ENCODE data around the gene MYO18B.

Gene MYO18B

DNA sequence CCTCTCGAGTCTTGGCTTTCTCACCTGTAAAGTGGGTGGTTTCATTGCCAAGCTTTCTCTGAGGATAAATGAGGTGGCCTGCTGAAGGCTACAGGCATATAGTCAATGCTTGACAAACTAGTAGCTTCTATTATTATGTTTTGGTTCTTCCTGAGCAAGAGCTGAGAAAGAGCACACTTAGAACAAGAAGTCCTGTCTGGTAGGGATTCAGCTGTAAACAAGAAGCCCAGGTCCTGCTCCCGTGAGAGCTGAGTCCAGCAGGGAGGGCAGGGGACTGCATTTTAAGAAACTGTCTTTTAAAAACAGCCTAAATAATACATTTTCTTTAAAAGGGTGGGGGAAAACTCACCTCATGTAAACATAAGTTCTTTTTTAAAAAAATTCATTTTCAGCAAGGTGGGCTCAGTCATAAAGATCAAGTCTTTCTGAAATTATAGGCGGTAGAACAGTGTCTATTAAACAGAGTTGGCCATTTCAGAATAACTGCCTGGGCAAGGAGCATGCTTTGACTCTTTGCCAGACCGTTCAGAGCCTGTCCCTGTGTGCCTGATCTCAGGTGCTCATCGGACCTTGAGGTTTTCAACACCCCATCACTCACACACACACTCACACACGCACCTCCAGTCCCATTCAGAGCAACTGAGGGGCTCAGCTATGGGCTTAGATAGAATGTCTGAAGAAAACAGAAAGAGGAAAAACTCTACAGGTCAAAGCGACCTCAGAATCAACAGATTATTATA is 29.2 kb upstream of the MYO18B start:
- no peak for DNase-seq

- DNase-seq: no peak
Measured at GRCh38 chr22:25714070-25714469, 27.9 kb upstream of the MYO18B start.

GRCh38 chr22:25714739-25715138 is 27.2 kb upstream of the MYO18B start:
- DNase-seq: no peak

DNA sequence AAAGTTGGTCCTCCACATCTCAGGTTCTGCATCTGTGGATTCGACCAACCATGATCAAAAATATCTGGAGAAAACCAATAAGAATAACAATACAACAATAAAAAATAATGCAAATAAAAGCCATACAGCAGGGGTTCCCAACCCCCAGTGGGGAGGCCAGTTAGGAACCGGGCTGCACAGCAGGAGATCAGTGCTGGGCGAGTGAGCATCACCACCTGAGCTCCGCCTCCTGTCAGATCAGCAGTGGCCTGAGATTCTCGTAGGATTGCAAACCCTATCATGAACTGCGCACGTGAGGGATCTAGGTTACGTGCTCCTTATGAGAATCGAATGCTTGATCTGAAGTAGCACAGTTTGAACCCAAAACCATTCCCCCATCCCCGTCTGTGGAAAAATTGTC is 25.4 kb upstream of the MYO18B start:
- no peak for DNase-seq

DNA sequence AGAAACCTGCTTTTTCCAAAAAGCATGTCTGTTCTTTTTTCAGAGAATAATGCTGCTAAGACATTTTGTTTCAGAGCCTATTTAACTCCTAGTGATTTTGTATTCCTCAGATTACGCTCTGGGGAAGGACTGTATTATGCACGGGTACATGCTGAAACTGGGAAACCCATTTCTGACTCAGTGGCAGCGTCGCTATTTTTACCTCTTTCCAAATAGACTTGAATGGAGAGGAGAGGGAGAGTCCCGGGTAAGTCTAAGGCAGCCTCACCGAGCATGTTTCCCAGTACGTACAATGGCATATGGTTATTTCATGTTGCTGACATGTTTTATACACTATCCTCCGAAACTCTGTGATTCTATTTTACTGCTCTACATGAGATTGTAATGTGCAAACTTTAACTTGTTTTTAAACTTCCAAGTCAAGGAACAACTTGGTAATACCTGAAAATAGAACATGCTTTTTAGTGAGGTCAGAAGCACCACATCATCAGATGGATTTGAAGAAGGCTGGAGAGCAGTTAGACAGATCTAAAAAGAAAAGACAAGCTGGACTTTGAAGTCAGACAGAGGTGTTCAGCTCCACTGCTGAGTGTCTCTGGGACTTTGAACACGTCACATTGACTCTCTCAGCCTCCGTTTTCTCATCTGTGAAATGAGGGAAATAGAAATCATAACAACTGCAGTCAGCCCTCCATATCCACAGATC is 23.7 kb upstream of the MYO18B start:
- no peak for DNase-seq

DNA sequence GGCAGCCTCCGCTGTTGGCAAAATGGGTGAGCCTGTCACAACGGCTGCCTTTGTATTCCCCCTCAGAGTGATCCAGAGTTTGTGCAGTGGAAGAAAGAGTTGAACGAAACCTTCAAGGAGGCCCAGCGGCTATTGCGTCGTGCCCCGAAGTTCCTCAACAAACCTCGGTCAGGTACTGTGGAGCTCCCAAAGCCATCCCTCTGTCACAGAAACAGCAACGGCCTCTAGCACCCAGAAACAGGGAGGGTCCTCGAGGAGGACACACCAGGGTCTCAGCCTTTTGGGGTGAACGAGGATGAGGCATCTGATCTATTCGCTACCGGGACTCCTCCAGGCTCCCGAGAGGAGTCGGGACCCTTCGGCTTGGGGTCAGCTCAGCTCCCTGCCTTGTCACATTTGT is 19.8 kb upstream of the MYO18B start:
- DNase-seq: no peak

GRCh38 chr22:25722626-25723025 is 19.4 kb upstream of the MYO18B start:
- DNase-seq: no peak

GRCh38 chr22:25726241-25726640 is 15.7 kb upstream of the MYO18B start:
- DNase-seq: no peak

GRCh38 chr22:25728071-25728470 is 13.9 kb upstream of the MYO18B start:
- DNase-seq: peak; percentile 2

DNA sequence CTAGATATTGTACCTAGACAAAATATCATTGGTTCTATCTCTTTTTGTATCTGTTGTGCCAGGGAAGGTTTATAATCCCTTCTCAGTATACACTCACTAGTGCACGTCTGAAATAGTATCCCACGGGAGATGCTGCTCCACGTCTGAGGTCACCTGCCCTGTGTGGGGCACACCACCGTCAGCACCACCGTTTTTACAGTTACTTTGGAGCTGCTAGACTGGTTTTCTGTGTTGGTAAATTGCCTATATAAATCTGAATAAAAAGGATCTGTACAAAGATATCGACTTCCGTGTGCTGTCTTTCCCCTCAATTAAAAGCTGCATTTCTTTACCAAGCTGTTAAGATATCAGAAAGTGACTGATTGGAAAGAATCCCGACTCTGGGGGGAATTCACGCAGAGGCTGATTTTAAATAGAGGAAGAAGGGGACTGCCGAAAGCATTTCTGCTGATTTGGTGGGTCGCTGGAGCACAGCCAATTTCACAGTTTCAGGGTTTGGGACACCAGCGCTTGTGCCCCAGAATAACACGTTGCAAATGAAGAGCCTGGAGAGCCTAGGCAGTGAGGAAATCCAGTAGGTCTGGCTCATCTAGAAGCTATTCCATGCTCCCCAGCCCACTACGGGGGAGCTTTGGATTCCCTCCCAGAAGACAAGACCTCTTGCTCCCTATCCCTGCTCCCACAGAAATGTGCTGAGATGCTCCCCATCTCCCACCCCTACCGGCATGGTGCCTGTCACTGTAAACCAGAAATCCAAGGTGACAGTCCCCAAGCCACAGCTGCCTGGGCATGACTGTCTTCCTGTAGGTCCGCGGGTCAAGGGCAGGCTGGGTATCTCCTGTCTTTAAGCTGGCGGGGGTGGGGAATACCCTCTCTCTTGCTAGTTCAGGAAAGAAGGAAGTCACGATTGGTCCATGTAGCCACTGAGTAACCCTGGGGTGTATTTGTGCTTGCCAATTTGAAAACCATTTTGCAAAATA is 12.7 kb upstream of the MYO18B start:
- no peak for DNase-seq

GRCh38 chr22:25735650-25736049 is 6.3 kb upstream of the MYO18B start:
- no peak for DNase-seq

DNA sequence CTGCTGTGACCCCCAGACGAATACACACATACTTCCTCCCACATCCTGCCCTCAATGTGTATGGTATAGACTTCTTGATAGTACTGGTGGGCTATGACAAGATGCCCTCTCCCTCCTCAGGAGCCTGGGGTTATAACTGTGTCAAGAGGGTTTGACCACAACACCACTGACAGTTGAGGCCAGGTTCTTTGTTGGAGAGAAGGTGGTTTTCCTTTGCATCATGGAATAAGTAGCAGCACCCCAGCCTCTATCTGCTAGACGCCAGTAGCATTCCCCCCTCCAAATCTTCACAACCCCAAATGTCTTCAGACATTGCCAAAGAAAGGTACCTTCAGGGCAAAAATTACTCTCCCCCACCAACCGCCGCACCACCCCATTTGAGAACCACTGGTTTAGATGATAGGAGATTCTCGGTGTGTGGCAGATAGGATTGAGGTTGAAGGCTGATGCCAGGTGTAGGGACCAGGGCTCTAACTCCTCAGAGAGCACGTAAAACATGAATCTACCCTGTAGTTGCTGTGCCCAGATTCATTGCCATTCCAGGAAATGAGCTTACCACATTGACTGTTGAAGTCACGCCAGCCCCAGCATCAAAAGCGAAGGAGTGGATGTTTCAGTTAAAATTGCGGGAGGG is 5.5 kb upstream of the MYO18B start:
- DNase-seq: no peak

DNA sequence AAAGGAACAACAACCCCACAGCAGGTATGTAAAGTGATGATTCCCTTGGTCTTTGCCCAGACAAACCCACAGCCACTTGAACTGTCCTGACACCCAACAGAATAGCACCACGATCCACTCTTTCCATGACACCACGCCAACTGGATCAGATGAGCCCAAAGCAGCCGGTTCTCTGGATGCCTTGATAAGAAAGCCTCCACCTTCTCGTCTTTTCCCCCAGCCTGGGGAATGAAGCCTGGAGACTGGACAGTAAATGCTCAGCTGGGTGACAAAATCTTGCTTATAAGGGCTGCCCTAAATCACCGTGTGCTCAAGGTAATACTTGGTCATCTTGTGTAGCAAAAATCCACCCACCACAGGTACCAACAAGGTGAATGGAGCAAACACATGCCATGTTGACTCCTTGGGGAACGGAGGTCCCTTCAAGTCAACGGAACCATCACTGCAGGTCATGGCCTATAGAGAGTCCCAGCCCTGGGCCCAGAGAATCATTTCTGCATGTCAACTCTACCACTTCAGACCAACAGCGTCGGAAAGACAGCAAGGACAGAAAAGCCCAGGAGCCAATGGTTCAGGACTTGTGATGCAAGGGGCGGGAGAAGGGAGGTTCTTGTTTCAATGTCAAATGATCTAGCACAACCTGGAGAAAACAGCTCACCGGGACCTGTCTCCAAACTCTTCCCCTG is 2.2 kb upstream of the MYO18B start:
- no peak for DNase-seq

DNA sequence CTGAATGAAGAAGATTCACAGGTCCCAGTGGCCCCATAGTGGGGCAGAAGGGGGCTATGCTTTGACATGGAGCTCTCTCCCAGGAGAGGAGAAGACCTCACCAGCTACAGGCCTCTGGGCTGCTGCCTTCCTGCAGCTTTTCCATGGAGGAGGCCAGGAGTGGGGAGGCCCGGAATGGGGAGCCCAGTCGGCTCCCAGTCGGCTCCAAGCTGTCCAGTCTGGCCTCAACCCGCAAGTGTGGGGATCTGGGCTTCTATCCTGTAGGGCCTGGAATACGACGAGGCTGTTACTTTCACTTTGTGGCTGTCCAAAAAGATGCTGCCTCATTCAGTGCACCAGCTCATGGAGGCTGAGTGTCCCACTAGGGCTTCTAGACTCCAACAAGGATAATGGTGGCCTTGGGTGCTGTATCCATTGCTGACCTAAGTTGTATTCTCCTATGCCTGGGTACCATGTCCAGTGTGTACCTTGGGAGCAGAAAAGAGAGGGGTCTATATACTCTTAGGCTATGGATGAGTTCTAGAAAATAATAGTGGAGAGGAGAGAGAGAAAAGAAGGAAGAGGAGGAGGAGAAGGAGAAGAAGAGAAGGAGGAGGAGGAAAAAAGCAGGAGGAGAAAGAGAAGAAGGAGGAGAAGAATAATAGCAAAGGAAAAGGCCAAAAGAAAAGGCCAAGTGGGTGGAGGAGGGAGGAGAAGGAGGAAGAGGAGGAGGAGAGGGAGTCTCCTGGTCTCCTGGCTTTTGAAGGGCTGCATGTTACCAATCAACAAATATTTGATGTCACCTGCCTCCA is 1.1 kb downstream of the MYO18B start:
- no peak for DNase-seq

- DNase-seq: no peak
Measured at GRCh38 chr22:25744694-25745093, 2.7 kb downstream of the MYO18B start.

DNA sequence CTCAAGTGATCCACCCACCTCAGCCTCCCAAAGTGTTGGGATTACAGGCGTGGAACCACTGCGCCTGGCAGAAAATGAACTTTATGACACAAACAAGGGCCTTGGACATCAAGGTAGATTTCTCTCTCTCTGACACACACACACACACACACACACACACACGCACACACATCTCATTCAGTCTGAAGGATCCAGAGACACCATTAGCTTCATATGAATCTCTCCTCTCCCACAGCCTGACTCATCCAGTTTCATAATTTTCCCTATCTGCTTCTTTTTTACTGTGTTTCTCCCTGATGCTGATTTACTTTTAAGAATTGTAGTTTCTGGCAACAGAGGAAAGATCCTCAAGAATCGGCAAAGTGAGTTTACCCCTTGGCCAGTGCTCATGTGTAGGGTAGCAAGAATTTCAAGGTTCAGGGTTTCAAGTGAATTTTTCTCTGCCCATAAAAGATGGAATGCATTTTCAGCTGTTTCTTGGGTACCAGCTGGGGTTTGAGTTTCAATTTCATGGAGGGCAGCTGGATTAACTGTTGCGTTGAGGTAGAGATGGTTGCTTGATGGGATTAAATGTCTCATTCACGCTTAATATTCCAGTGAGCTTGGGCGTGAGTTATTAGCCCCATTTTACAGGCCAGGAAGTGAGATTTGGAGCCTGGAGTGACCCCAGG is 3.5 kb downstream of the MYO18B start:
- DNase-seq: no peak

DNA sequence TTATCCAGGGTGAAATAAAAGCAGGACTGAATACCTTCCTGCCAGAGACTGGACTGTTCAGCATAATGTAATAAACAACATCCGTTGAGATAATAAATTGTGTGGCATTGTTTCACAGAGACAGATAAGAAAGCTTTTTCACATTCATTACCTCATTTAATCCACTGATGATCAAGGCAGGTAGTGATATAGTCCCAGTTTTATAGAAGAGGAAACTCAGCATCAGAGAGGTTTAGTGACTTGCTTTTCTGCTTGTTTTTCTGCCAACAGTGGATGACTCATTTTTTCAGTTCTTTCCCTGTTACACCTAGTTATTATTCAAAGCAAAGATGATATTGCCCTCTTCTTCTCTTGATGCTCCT is 4.0 kb downstream of the MYO18B start:
- DNase-seq: no peak

- no peak for DNase-seq
Measured at GRCh38 chr22:25747245-25747944, 5.4 kb downstream of the MYO18B start.

- no peak for DNase-seq
Measured at GRCh38 chr22:25748140-25748539, 6.2 kb downstream of the MYO18B start.

GRCh38 chr22:25748704-25749103 is 6.7 kb downstream of the MYO18B start:
- no peak for DNase-seq
